Measurements from ENCODE around the gene C16orf90.
"Not testable (repeated sequence)": the region's sequence is repeated elsewhere in the genome, so short reads cannot be mapped to it uniquely, and the experiment has no call there.

- TF ChIP-seq, protein P1, sequence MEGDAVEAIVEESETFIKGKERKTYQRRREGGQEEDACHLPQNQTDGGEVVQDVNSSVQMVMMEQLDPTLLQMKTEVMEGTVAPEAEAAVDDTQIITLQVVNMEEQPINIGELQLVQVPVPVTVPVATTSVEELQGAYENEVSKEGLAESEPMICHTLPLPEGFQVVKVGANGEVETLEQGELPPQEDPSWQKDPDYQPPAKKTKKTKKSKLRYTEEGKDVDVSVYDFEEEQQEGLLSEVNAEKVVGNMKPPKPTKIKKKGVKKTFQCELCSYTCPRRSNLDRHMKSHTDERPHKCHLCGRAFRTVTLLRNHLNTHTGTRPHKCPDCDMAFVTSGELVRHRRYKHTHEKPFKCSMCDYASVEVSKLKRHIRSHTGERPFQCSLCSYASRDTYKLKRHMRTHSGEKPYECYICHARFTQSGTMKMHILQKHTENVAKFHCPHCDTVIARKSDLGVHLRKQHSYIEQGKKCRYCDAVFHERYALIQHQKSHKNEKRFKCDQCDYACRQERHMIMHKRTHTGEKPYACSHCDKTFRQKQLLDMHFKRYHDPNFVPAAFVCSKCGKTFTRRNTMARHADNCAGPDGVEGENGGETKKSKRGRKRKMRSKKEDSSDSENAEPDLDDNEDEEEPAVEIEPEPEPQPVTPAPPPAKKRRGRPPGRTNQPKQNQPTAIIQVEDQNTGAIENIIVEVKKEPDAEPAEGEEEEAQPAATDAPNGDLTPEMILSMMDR (IDR thresholded peaks at IDR 0.05), result peak in 3 of 4 experiments; percentile 61 to 66 (median 64)
- TF ChIP-seq EP300, POLR2A (IDR thresholded peaks at IDR 0.05): not testable (repeated sequence)
These were observed 32.0 kb upstream of the C16orf90 start for GRCh38 chr16:3527216-3527829.
